ENCODE measurements around the gene TMEM263. TPM values are rescaled to one million over a fixed set of nuclear protein-coding genes. Genes with fewer than 3 reads are reported as not detected.

The TMEM263 gene
- total and polyA plus RNA-seq, 9 of the 15 experiments (the other 6 are each of a cell fraction or from before 2014, with no cell fraction given) = 12.6 to 36.7 (median 24.4) TPM

DNA sequence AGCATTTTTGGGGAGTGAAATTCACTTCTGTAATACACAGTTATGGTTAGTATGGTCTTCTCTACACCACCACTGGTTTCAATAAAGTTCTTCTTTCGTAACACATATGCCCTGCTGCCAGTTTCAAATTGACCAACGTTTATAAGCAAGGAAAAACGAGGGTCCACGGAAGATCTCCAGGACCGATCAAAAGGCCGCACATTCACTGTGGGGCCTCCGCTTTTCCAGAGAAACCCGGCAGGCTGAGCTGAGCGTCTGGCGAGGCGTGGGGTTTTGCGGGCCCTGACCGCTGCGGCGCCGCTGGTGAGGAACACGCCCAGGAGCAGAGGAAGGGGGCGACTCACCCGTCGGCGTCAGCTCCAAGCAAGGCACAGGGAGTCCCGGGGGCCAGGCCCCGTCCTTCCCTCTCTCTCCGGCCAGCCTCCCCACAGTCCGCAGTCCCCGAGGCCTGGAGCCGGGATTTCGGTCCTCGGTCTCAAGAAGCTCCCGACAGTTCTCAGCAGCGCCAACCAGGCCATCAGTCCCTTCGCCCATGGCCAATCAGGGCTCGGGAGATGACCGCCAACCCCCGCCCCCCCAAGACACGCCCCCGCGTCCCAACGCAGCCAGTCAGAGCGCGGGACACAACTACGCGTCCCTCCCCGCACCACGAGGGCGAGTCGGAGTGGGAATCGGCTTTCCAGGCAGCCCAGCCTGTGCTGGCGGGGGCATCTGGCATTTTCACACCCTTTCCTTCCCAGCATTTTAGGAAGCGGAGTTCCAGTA lies 31.1 kb downstream of the TMEM263 start, which contains the start of gene MTERF2 (continued):
- TF ChIP-seq IRF2 (CRISPR knock-in tag; IDR thresholded peaks at IDR 0.05) (no peak), CREB1 (IDR thresholded peaks at IDR 0.05) (peak; percentile 54; the same call in 1 of the 2 replicates), CREB1 (CRISPR knock-in tag; IDR thresholded peaks at IDR 0.05) (no peak; the same call in 1 of the 2 replicates), COPS2 (conservative IDR thresholded peaks at IDR 0.05) (no peak), ZNF134 (CRISPR knock-in tag; conservative IDR thresholded peaks at IDR 0.05) (no peak), GTF2A2 (tag; IDR thresholded peaks at IDR 0.05) (no peak), DMBX1 (CRISPR knock-in tag; IDR thresholded peaks at IDR 0.05; ENCODE audit: borderline replicate concordance) (no peak; the same call in 1 of the 2 replicates), MEF2D (tag; conservative IDR thresholded peaks at IDR 0.05; ENCODE audit: low read depth) (no peak), HNRNPL (IDR thresholded peaks at IDR 0.05; ENCODE audit: low read depth, low read length) (no peak), MTA3 (IDR thresholded peaks at IDR 0.05; ENCODE audit: borderline replicate concordance) (no peak), KLF10 (CRISPR knock-in tag; IDR thresholded peaks at IDR 0.05) (no peak), KAT8 (IDR thresholded peaks at IDR 0.05; ENCODE audit: low read depth) (no peak), ZNF79 (CRISPR knock-in tag; IDR thresholded peaks at IDR 0.05; ENCODE audit: low read depth) (no peak), SIRT6 (IDR thresholded peaks at IDR 0.05; ENCODE audit: low read depth, low read length) (no peak), GABPB1 (CRISPR knock-in tag; IDR thresholded peaks at IDR 0.05) (no peak), ARID3A (IDR thresholded peaks at IDR 0.05; ENCODE audit: borderline replicate concordance, low read depth, low read length) (no peak), CBX8 (IDR thresholded peaks at IDR 0.05; ENCODE audit: borderline replicate concordance, extremely low read depth, low read depth, low read length, poor library complexity, severe bottlenecking) (no peak), FOXK1 (CRISPR knock-in tag; IDR thresholded peaks at IDR 0.05; ENCODE audit: borderline replicate concordance) (no peak), E2F1 (CRISPR knock-in tag; IDR thresholded peaks at IDR 0.05) (no peak), GTF2B (IDR thresholded peaks at IDR 0.05; ENCODE audit: extremely low read depth, insufficient read length) (no peak)
- TF ChIP-seq, protein P1, sequence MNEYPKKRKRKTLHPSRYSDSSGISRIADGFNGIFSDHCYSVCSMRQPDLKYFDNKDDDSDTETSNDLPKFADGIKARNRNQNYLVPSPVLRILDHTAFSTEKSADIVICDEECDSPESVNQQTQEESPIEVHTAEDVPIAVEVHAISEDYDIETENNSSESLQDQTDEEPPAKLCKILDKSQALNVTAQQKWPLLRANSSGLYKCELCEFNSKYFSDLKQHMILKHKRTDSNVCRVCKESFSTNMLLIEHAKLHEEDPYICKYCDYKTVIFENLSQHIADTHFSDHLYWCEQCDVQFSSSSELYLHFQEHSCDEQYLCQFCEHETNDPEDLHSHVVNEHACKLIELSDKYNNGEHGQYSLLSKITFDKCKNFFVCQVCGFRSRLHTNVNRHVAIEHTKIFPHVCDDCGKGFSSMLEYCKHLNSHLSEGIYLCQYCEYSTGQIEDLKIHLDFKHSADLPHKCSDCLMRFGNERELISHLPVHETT (CRISPR knock-in tag; conservative IDR thresholded peaks at IDR 0.05 in 1 of 2, IDR thresholded peaks at IDR 0.05 in 1 of 2) = peak in 1 of 2 experiments; percentile 44; a peak in 1 of 4 replicates
- TF ChIP-seq, protein P2, sequence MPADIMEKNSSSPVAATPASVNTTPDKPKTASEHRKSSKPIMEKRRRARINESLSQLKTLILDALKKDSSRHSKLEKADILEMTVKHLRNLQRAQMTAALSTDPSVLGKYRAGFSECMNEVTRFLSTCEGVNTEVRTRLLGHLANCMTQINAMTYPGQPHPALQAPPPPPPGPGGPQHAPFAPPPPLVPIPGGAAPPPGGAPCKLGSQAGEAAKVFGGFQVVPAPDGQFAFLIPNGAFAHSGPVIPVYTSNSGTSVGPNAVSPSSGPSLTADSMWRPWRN (IDR thresholded peaks at IDR 0.05; ENCODE audit: low read depth) = no peak
